SK-N-SH (cell line): ENCODE results near the gene KRCC1. TPM values are rescaled to one million over a fixed set of nuclear protein-coding genes. Genes with fewer than 3 reads are reported as not detected.

Source experiments
- CTCF ChIA-PET: fragments of 300-600, 350-600 bp; formaldehyde crosslinking; extraction: SDS; loops from one replicate; lab custom pipeline; 2021; lab: Yijun Ruan, JAX
- POLR2A ChIA-PET: fragments of 350-600 bp; sonication (Branson Sonifier 250); formaldehyde crosslinking; extraction: SDS; loops from one replicate; lab custom pipeline; 2020; ENCODE audit warnings: antibody characterized with exemption, inconsistent platforms; lab: Yijun Ruan, JAX
- DNase-seq: peaks from one replicate; pipeline ENCODE4 v3.0.0; 2012
- H2AFZ ChIP-seq: fragments of 200-600 bp; sonication (generic); 2 replicates; pipeline ENCODE4 v1.8.1; 2016; ENCODE audit warnings: antibody characterized with exemption, mild to moderate bottlenecking, low read depth
- H3F3A ChIP-seq: fragments of 200-600 bp; sonication (generic); replicated peaks from 2 replicates; pipeline ENCODE3; 2016; ENCODE audit warnings: antibody characterized with exemption, mild to moderate bottlenecking; ENCODE audit not compliant: insufficient read depth
- H3K27ac ChIP-seq, 2 experiments: fragments of 200-500 bp in 1 of 2; fragments of 200-600 bp in 1 of 2; sonication (Bioruptor generic) in 1 of 2; sonication (generic), shearing (Covaris generic) in 1 of 2; 2 replicates each; pipeline versions ENCODE4 v1.5.1 to v1.6.1; 2014 to 2016; ENCODE audit warnings: low read depth in 2 of 2, inconsistent platforms in 1 of 2, low read length in 1 of 2, mild to moderate bottlenecking in 1 of 2, mixed read lengths in 1 of 2
- H3K27me3 ChIP-seq: fragments of 200-600 bp; sonication (generic), shearing (Covaris generic); 2 replicates; pipeline ENCODE4 v1.6.1; 2016; ENCODE audit warnings: mixed run types; ENCODE audit not compliant: insufficient read depth
- H3K36me3 ChIP-seq, 2 experiments: fragments of 200-500 bp in 1 of 2; fragments of 200-600 bp in 1 of 2; sonication (Bioruptor generic) in 1 of 2; sonication (generic) in 1 of 2; replicated peaks in 1 of 2; 2 replicates each; pipeline versions ENCODE3 to v1.5.1; 2014 to 2016; ENCODE audit warnings: low read length in 1 of 2, mild to moderate bottlenecking in 1 of 2; ENCODE audit not compliant: insufficient read depth in 2 of 2, control insufficient read depth in 1 of 2
- H3K4me1 ChIP-seq, 2 experiments: fragments of 200-500 bp in 1 of 2; fragments of 200-600 bp in 1 of 2; sonication (Bioruptor generic) in 1 of 2; sonication (generic), shearing (Covaris generic) in 1 of 2; 2 replicates each; pipeline versions ENCODE4 v1.5.1 to v1.6.1; 2014 to 2016; ENCODE audit warnings: low read depth in 1 of 2, low read length in 1 of 2, mixed run types in 1 of 2; ENCODE audit not compliant: insufficient read depth in 2 of 2, control insufficient read depth in 1 of 2
- H3K4me2 ChIP-seq: fragments of 200-600 bp; sonication (generic), shearing (Covaris generic); 2 replicates; pipeline ENCODE4 v1.6.1; 2017; ENCODE audit warnings: mixed run types
- H3K4me3 ChIP-seq, 2 experiments: fragments of 200-500 bp in 1 of 2; fragments of 200-600 bp in 1 of 2; sonication (Bioruptor generic) in 1 of 2; sonication (generic), shearing (Covaris generic) in 1 of 2; 2 replicates each; pipeline versions ENCODE4 v1.5.1 to v1.8.1; 2014 to 2016; ENCODE audit warnings: low read depth in 2 of 2, inconsistent platforms in 1 of 2, low read length in 1 of 2, mild to moderate bottlenecking in 1 of 2, mixed read lengths in 1 of 2, moderate library complexity in 1 of 2
- H3K79me2 ChIP-seq: fragments of 200-600 bp; sonication (generic); 2 replicates; pipeline ENCODE4 v1.8.1; 2017; ENCODE audit warnings: mild to moderate bottlenecking; ENCODE audit not compliant: insufficient read depth
- H3K9ac ChIP-seq: fragments of 200-600 bp; sonication (generic); 2 replicates; pipeline ENCODE4 v1.6.1; 2017; ENCODE audit warnings: mixed run types
- H3K9me2 ChIP-seq: fragments of 200-600 bp; sonication (generic); 2 replicates; pipeline ENCODE4 v1.6.1; 2017; ENCODE audit warnings: mixed run types
- H3K9me3 ChIP-seq: fragments of 200-600 bp; sonication (generic); 2 replicates; pipeline ENCODE4 v1.6.1; 2017; ENCODE audit warnings: mixed run types, mild to moderate bottlenecking, moderate library complexity
- H4K20me1 ChIP-seq: fragments of 200-600 bp; sonication (generic); 2 replicates; pipeline ENCODE4 v1.6.1; 2017; ENCODE audit warnings: mild to moderate bottlenecking, mixed run types; ENCODE audit not compliant: insufficient read depth
- ELF1 ChIP-seq: IDR thresholded peaks from 2 replicates; pipeline ENCODE4 v1.4.0; 2012
- EZH2phosphoT487 ChIP-seq: fragments of 200-600 bp; sonication (generic); IDR thresholded peaks from 2 replicates; pipeline ENCODE4 v1.6.1; 2017; ENCODE audit warnings: low read depth, mixed run types, mild to moderate bottlenecking, antibody characterized with exemption, moderate library complexity, borderline replicate concordance
- FOXJ3 ChIP-seq: sonication (generic); formaldehyde crosslinking; IDR thresholded peaks from 2 replicates; pipeline ENCODE4 v1.5.1; 2020; ENCODE audit warnings: mild to moderate bottlenecking, missing genetic modification reagents
- GABPA ChIP-seq: IDR thresholded peaks from 2 replicates; pipeline ENCODE4 v1.4.0; 2012; ENCODE audit warnings: low read depth, mild to moderate bottlenecking
- MEF2A ChIP-seq: IDR thresholded peaks from 2 replicates; pipeline ENCODE4 v1.4.0; 2012; ENCODE audit warnings: low read depth, borderline replicate concordance
- MXI1 ChIP-seq: IDR thresholded peaks from 2 replicates; pipeline ENCODE4 v1.6.1; 2012; ENCODE audit warnings: mild to moderate bottlenecking, low read depth, low read length, improper control_type of control experiment
- NFIC ChIP-seq: IDR thresholded peaks from 2 replicates; pipeline ENCODE4 v1.4.0; 2012; ENCODE audit warnings: borderline replicate concordance
- POLR2AphosphoS5 ChIP-seq: IDR thresholded peaks from 2 replicates; pipeline ENCODE4 v1.6.1; 2012; ENCODE audit warnings: low read depth, low read length
- RAD21 ChIP-seq: IDR thresholded peaks from 2 replicates; pipeline ENCODE4 v1.6.1; 2012; ENCODE audit warnings: mild to moderate bottlenecking, low read length
- SIN3A ChIP-seq: IDR thresholded peaks from 2 replicates; pipeline ENCODE4 v1.6.1; 2012; ENCODE audit warnings: low read depth, mild to moderate bottlenecking, low read length, moderate library complexity, borderline replicate concordance
- YY1 ChIP-seq: IDR thresholded peaks from 2 replicates; pipeline ENCODE4 v1.4.0; 2012; ENCODE audit warnings: low read depth, mild to moderate bottlenecking
- WGBS: methylation state at CpG from one replicate; pipeline ENCODE4 v1.1.6; 2017; ENCODE audit warnings: low lambda C conversion rate; 5-methylcytosine and 5-hydroxymethylcytosine counted together
- polyA plus RNA-seq, 3 experiments: library from polyadenylated mRNA; depleted of rRNA; stranded (reverse); fragments of >200 nt; gene quantifications; 2 replicates each; pipeline ENCODE4 v1.2.3, GENCODE V29; 2012
- TF ChIP-seq, protein P1 (sequence below): fragments of 150-350 bp; IDR thresholded peaks from 2 replicates; pipeline ENCODE4 v1.6.1; 2017; ENCODE audit warnings: antibody characterized with exemption, low read length, low read depth, borderline replicate concordance
- TF ChIP-seq, protein P2 (sequence below): fragments of 150-350 bp; IDR thresholded peaks from 2 replicates; pipeline ENCODE4 v1.6.1; 2016; ENCODE audit warnings: mild to moderate bottlenecking, low read depth, low read length
- TF ChIP-seq, protein P3 (sequence below): IDR thresholded peaks from 2 replicates; pipeline ENCODE4 v1.4.0; 2012; ENCODE audit warnings: low read depth, borderline replicate concordance
- TF ChIP-seq, protein P4 (sequence below): fragments of 200-600 bp; sonication (generic); IDR thresholded peaks from 2 replicates; pipeline ENCODE4 v1.6.1; 2017; ENCODE audit warnings: antibody characterized with exemption, mild to moderate bottlenecking, moderate library complexity

The KRCC1 gene
- polyA plus RNA-seq, 1 of the 3 experiments (the other 2 are of a cell fraction), result 10.7 TPM

DNA sequence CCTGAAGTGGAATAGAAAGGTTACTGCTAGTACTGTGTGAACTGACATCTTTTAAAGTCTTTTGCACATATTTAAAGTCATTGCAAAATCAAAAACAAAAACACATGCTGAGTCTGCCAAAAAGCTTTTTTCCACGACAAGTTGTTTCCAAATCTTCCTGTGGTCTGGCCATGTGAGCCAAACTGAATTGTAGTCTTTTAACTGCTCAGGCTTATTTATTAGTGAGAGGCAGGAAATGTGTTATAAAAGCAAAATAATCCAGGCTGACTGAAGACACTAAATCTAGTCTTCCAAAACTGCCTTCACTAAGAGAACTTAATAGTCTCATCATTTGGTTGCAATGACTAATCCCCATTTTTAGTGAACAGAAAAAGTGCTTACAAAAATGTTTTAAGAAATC is 2.3 kb downstream of the KRCC1 start:
- no peak overlapping the region for H3K9ac ChIP-seq
- ChIA-PET POLR2A (no interaction called here), CTCF (interaction anchor here (1.0 kb wide), 1 partner anchor 107 kb away, joined by 3 read pairs; no protein-coding TSS in a partner anchor)
- peaks cover 15% of the 10 kb centered on the region in 2 experiments for H3K4me1 ChIP-seq
- peaks cover 72% of the 10 kb centered on the region for H3K79me2 ChIP-seq
- no peaks in the 10 kb centered on the region for H3K27me3 ChIP-seq
- WGBS, result 79% methylated on average over 1 of the region's 1 CpG
- no peaks in the 10 kb centered on the region for H3K9me3 ChIP-seq
- H3K4me2 ChIP-seq, result peak overlapping the region; percentile 92
- no peak overlapping the region for H2AFZ ChIP-seq
- peak overlapping the region in 1 of 2 experiments; percentile 85; a peak in 1 of 4 replicates for H3K4me3 ChIP-seq
- H3K9me2 ChIP-seq, result no peaks in the 10 kb centered on the region
- H3K27ac ChIP-seq, result no peak overlapping the region
- peaks cover 8% of the 10 kb centered on the region for H3F3A ChIP-seq
- peaks cover 17 to 50% of the 10 kb centered on the region in 2 experiments for H3K36me3 ChIP-seq
- TF ChIP-seq NFIC, result no peak
- peaks cover 18% of the 10 kb centered on the region; the same call in 1 of the 2 replicates for H4K20me1 ChIP-seq
- no peak for DNase-seq

DNA sequence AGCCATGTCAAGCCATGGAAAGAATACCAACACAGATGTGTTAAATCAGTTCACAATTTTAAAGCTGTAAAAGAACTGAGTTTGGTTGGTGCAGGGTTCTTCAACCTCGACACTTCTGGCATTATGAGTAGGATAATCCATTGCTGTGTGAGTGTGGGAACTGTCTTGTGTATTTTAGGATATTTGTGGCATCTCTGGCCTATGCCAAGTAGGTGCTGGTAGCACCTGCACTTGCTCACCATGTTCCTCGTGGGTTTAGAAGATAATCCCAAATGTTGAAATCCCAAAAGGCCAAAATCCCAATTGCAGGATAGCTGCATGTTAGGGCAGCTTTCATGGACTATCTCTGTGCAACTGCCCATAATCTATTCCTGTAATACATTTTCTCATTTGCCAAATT is 3.8 kb downstream of the KRCC1 start:
- WGBS, result 100% methylated on average over 2 of the region's 2 CpGs
- Histone ChIP-seq H2AFZ (no peak overlapping the region), H3F3A (peaks cover 13% of the 10 kb centered on the region), H4K20me1 (peaks cover 18% of the 10 kb centered on the region; the same call in 1 of the 2 replicates), H3K4me3 (no peak overlapping the region), H3K9me2 (no peaks in the 10 kb centered on the region)
- no peak for DNase-seq
- CTCF ChIA-PET, result interaction anchor here (0.8 to 1.6 kb wide), 2 partner anchors 8 to 109 kb away, joined by 3 to 9 read pairs; no protein-coding TSS in a partner anchor
- TF ChIP-seq, protein P1, sequence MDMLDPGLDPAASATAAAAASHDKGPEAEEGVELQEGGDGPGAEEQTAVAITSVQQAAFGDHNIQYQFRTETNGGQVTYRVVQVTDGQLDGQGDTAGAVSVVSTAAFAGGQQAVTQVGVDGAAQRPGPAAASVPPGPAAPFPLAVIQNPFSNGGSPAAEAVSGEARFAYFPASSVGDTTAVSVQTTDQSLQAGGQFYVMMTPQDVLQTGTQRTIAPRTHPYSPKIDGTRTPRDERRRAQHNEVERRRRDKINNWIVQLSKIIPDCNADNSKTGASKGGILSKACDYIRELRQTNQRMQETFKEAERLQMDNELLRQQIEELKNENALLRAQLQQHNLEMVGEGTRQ, result no peak
- TF ChIP-seq POLR2AphosphoS5, result 0 out of 2 replicates have a peak, but pooled peaks have one; percentile 9
- TF ChIP-seq, all 33 proteins: peak for 1
- Histone ChIP-seq H3K4me1 (peaks cover 15% of the 10 kb centered on the region in 2 experiments), H3K79me2 (peaks cover 84% of the 10 kb centered on the region), H3K4me2 (no peak overlapping the region), H3K36me3 (peaks cover 17 to 60% of the 10 kb centered on the region in 2 experiments), H3K27me3 (no peaks in the 10 kb centered on the region), H3K9me3 (no peaks in the 10 kb centered on the region), H3K27ac (no peak overlapping the region), H3K9ac (no peak overlapping the region)
- POLR2A ChIA-PET, result no interaction called here

DNA sequence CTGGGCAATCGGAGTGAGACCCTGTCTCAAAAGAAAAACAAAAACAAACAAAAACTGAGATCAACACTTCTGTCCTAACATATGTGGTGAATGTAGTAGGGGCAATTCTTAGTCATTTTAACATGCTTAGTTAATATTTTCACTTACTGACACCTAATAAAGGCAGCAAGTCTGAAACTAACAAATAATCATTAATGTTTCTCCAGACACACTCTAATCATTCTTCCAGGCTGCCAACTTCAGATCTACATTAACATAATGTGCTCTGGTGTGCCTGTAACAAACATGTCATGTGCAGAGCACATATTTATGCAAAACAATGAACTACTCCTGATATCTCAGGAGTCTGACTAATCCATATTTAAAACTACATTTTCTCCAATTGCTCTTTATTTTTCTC is 6.0 kb downstream of the KRCC1 start:
- H3K4me1 ChIP-seq, result peaks cover 10 to 15% of the 10 kb centered on the region in 2 experiments
- H3K27ac ChIP-seq, result no peak overlapping the region
- no peak for DNase-seq
- H2AFZ ChIP-seq, result no peak overlapping the region
- H3K9me2 ChIP-seq, result no peaks in the 10 kb centered on the region
- H3F3A ChIP-seq, result peaks cover 13% of the 10 kb centered on the region
- no peaks in the 10 kb centered on the region for H3K9me3 ChIP-seq
- H3K4me3 ChIP-seq, result no peak overlapping the region
- POLR2A ChIA-PET, result no interaction called here
- no peak overlapping the region for H3K4me2 ChIP-seq
- 86% methylated on average over 1 of the region's 1 CpG for WGBS
- H3K27me3 ChIP-seq, result no peaks in the 10 kb centered on the region
- CTCF ChIA-PET, result interaction anchor here (1.7 to 4.1 kb wide), 2 partner anchors 11 to 110 kb away, joined by 3 to 18 read pairs; no protein-coding TSS in a partner anchor
- H4K20me1 ChIP-seq, result peaks cover 19% of the 10 kb centered on the region
- peaks cover 17 to 61% of the 10 kb centered on the region in 2 experiments for H3K36me3 ChIP-seq
- peaks cover 97% of the 10 kb centered on the region for H3K79me2 ChIP-seq
- H3K9ac ChIP-seq, result no peak overlapping the region
- TF ChIP-seq, protein P2, sequence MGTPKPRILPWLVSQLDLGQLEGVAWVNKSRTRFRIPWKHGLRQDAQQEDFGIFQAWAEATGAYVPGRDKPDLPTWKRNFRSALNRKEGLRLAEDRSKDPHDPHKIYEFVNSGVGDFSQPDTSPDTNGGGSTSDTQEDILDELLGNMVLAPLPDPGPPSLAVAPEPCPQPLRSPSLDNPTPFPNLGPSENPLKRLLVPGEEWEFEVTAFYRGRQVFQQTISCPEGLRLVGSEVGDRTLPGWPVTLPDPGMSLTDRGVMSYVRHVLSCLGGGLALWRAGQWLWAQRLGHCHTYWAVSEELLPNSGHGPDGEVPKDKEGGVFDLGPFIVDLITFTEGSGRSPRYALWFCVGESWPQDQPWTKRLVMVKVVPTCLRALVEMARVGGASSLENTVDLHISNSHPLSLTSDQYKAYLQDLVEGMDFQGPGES, result no peak
- TF ChIP-seq GABPA (no peak), EZH2phosphoT487 (no peak), FOXJ3 (CRISPR knock-in tag) (no peak), SIN3A (no peak), MEF2A (no peak), MXI1 (no peak), ELF1 (no peak), YY1 (no peak), RAD21 (no peak)
- TF ChIP-seq, protein P3, sequence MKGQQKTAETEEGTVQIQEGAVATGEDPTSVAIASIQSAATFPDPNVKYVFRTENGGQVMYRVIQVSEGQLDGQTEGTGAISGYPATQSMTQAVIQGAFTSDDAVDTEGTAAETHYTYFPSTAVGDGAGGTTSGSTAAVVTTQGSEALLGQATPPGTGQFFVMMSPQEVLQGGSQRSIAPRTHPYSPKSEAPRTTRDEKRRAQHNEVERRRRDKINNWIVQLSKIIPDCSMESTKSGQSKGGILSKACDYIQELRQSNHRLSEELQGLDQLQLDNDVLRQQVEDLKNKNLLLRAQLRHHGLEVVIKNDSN, result no peak
- TF ChIP-seq, protein P4, sequence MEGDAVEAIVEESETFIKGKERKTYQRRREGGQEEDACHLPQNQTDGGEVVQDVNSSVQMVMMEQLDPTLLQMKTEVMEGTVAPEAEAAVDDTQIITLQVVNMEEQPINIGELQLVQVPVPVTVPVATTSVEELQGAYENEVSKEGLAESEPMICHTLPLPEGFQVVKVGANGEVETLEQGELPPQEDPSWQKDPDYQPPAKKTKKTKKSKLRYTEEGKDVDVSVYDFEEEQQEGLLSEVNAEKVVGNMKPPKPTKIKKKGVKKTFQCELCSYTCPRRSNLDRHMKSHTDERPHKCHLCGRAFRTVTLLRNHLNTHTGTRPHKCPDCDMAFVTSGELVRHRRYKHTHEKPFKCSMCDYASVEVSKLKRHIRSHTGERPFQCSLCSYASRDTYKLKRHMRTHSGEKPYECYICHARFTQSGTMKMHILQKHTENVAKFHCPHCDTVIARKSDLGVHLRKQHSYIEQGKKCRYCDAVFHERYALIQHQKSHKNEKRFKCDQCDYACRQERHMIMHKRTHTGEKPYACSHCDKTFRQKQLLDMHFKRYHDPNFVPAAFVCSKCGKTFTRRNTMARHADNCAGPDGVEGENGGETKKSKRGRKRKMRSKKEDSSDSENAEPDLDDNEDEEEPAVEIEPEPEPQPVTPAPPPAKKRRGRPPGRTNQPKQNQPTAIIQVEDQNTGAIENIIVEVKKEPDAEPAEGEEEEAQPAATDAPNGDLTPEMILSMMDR, result no peak
